BE2C (cell line): ENCODE data around the gene FRYL.

Source experiments
- DNase-seq: peaks from one replicate; pipeline ENCODE4 v3.0.0-alpha.2; 2020
- H3K27me3 ChIP-seq: fragments of 250-450 bp; sonication (Bioruptor Pico); 2 replicates; pipeline ENCODE4 v1.5.1; 2020; ENCODE audit warnings: mild to moderate bottlenecking
- H3K36me3 ChIP-seq: fragments of 250-450 bp; sonication (Bioruptor Pico); 2 replicates; pipeline ENCODE4 v1.5.1; 2020; ENCODE audit warnings: mild to moderate bottlenecking
- H3K4me1 ChIP-seq: fragments of 250-450 bp; sonication (Bioruptor Pico); 2 replicates; pipeline ENCODE4 v1.5.1; 2020
- H3K4me3 ChIP-seq: 2 replicates; pipeline ENCODE4 v1.5.1; 2011; ENCODE audit warnings: low read depth, low read length
- H3K9me3 ChIP-seq: fragments of 250-450 bp; sonication (Bioruptor Pico); 2 replicates; pipeline ENCODE4 v1.5.1; 2020
- TF ChIP-seq, protein P1 (sequence below): IDR thresholded peaks from 2 replicates; pipeline ENCODE4 v1.5.1; 2012; ENCODE audit warnings: mild to moderate bottlenecking, low read depth, low read length

The FRYL gene

DNA sequence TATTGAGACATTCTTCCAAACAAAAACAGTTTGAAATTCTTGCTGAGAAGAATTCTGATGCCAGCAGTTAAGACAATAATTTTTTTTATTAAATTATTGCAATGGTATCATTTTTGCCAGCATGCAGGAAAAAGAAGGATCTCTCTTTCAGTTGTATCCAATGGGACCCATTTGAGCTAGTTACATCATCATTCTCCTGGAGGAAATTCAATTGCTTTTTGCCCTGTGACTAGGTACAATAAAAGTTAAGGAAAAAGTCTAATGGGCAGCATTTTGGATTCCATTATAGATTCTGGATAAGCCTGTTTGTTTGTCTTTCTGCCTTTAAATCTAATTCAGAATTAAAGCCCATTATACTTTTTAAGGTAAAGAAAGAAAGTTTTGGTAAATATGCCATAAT, 10.5 kb upstream of the FRYL start:
- Histone ChIP-seq H3K9me3 (no peaks in the 10 kb centered on the region), H3K4me1 (no peaks in the 10 kb centered on the region), H3K4me3 (no peak overlapping the region), H3K36me3 (no peaks in the 10 kb centered on the region), H3K27me3 (no peaks in the 10 kb centered on the region)
- TF ChIP-seq, protein P1, sequence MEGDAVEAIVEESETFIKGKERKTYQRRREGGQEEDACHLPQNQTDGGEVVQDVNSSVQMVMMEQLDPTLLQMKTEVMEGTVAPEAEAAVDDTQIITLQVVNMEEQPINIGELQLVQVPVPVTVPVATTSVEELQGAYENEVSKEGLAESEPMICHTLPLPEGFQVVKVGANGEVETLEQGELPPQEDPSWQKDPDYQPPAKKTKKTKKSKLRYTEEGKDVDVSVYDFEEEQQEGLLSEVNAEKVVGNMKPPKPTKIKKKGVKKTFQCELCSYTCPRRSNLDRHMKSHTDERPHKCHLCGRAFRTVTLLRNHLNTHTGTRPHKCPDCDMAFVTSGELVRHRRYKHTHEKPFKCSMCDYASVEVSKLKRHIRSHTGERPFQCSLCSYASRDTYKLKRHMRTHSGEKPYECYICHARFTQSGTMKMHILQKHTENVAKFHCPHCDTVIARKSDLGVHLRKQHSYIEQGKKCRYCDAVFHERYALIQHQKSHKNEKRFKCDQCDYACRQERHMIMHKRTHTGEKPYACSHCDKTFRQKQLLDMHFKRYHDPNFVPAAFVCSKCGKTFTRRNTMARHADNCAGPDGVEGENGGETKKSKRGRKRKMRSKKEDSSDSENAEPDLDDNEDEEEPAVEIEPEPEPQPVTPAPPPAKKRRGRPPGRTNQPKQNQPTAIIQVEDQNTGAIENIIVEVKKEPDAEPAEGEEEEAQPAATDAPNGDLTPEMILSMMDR: no peak
- DNase-seq: no peak

DNA sequence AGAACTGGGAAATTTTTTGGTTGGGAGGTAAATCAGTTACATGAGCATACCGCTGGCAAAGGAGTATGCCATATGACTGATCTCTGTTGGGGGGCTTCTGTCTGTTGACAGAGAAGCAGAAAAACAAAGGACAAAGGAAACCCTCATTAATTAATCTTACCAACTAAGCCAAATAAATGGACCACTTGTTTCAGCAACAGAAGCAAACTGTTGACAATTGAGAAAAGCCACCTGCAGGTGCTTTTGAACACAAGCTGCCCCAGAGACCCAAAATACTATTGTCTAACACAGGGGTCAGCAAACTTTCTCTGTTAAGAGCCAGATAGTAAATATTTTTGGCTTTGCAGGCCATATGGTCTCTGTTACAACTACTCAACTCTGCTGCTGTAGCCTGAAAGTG, 7.0 kb upstream of the FRYL start:
- no peaks in the 10 kb centered on the region for H3K9me3 ChIP-seq
- DNase-seq: no peak
- TF ChIP-seq, protein P1: no peak
- no peaks in the 10 kb centered on the region for H3K36me3 ChIP-seq
- H3K4me1 ChIP-seq: no peaks in the 10 kb centered on the region
- H3K4me3 ChIP-seq: no peak overlapping the region
- no peaks in the 10 kb centered on the region for H3K27me3 ChIP-seq

DNA sequence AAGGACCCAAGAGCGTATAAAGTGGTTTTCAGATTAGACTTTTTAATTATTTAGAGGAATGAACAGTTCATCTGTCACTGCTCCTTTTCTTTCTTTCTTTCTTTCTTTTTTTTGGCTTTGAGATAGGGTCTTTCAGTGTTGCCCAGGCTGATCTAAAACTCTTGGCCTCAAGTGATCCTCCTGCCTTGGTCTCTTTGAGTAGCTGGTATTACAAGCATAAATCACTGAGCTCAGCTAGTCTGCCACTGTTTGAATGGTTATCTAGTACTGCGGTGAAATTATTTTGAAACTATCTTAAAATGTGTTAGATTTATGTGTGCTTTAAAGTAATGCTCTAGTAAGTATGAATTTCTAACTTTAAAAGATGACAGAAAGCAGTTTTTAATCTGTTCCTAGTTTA, 6.5 kb upstream of the FRYL start:
- no peak for DNase-seq
- TF ChIP-seq, protein P1: no peak
- H3K36me3 ChIP-seq: no peaks in the 10 kb centered on the region
- no peaks in the 10 kb centered on the region for H3K4me1 ChIP-seq
- H3K4me3 ChIP-seq: no peak overlapping the region
- no peaks in the 10 kb centered on the region for H3K9me3 ChIP-seq
- H3K27me3 ChIP-seq: no peaks in the 10 kb centered on the region

DNA sequence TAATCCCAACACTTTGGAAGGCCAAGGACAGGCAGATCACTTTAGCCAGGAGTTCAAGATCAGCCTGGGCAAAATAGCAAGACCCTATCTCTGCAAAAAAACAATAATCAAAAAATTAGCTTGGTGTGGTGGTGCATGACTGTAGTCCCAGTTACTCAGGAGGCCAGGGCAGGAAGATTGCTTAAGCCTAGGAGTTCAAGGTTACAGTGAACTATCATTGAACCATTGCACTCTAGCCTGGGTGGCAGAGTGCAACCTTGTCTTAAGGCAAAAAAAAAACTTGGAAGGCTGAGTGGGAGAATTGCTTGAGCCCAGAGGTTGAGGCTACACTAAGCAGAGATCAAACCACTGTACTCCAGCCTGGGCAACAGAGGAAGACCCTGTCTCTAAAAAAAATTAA, 5.2 kb upstream of the FRYL start:
- Histone ChIP-seq H3K9me3 (no peaks in the 10 kb centered on the region), H3K27me3 (no peaks in the 10 kb centered on the region), H3K4me3 (no peak overlapping the region), H3K4me1 (no peaks in the 10 kb centered on the region), H3K36me3 (no peaks in the 10 kb centered on the region)
- no peak for DNase-seq
- TF ChIP-seq, protein P1: no peak

DNA sequence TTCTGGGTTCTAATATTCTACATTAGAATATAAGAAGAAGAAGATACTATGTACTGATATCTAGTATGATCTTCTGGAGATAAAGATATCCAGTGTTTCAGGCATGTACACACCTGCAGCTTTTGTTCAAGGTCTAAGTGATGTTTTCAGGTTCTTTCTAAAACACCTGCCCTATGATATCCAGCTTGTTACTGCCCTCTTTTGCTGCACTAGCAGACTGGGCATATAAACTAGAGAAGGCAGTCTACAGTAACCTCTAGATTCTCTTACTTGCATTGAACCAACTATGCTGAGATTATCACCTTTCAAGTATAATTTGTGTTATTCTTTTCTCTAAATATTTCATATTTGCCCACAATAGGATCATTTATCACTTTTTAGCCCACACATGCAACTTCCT, 1.9 kb upstream of the FRYL start:
- Histone ChIP-seq H3K4me1 (no peaks in the 10 kb centered on the region), H3K9me3 (no peaks in the 10 kb centered on the region), H3K36me3 (peaks cover 3% of the 10 kb centered on the region; the same call in 1 of the 2 replicates), H3K4me3 (no peak overlapping the region), H3K27me3 (no peaks in the 10 kb centered on the region; the same call in 1 of the 2 replicates)
- TF ChIP-seq, protein P1: no peak
- DNase-seq: no peak

DNA sequence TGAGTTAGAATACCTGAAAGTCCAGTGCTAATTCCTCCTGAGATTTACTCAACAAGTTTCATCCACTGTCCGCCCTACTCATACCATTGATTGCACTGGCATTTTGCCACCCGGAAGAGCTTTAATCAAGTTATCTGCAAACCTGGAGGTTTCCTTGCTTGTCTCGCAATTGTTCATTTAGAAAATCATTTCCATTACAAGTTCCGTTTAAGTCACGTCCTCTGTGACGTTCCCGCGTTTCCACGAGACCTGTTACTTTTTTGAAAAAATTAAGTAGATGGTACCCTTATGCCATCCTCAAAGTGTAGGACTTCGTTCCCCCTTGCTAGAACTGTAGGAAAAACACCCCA, 761 bp upstream of the FRYL start:
- Histone ChIP-seq H3K9me3 (no peaks in the 10 kb centered on the region), H3K4me1 (no peaks in the 10 kb centered on the region), H3K36me3 (peaks cover 3% of the 10 kb centered on the region; the same call in 1 of the 2 replicates), H3K4me3 (peak overlapping the region; percentile 89), H3K27me3 (no peaks in the 10 kb centered on the region; the same call in 1 of the 2 replicates)
- peak; percentile 28 for DNase-seq
- TF ChIP-seq, protein P1: no peak
